Uterus (tissue), 2 donors: ENCODE data around the gene CCN5.

Source experiments
- POLR2A ChIP-seq, 2 donors: fragments of 450-650 bp; IDR thresholded peaks; one replicate each; pipeline ENCODE4 v1.6.1; 2016; ENCODE audit warnings: antibody characterized with exemption in 2 of 2, mild to moderate bottlenecking in 1 of 2, moderate library complexity in 1 of 2
- TF ChIP-seq, protein P1 (sequence below), 4 experiments: fragments of 200-600 bp in 2 of 4; fragments of 450-650 bp in 2 of 4; sonication (generic) in 2 of 4; IDR thresholded peaks; one replicate each; pipeline ENCODE4 v1.5.1; 2016 to 2019; ENCODE audit warnings: antibody characterized with exemption in 4 of 4, mild to moderate bottlenecking in 2 of 4, moderate library complexity in 1 of 4

DNA sequence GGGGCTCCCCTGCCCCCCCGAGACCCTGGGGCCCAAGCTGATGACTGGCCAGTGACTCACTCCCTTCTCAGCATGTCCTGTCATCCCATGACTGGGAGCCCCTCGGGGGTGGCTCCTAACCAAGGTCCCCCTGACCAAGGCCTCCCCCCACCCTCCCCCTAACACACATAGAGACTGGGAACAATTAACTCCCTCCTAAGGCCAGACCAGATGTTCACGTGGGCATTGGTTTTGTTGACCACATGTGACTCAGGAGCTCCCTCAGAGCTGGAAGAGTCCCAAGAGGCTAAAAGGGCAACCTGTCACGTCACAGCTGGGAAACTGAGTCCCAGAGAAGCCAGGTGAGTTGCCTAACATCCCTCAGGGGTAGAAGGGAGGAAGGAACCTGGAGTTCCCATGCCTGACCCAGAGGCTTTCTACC is 10.6 kb upstream of the CCN5 start:
- no peak for TF ChIP-seq POLR2A (IDR thresholded peaks at IDR 0.05)
- TF ChIP-seq, protein P1, sequence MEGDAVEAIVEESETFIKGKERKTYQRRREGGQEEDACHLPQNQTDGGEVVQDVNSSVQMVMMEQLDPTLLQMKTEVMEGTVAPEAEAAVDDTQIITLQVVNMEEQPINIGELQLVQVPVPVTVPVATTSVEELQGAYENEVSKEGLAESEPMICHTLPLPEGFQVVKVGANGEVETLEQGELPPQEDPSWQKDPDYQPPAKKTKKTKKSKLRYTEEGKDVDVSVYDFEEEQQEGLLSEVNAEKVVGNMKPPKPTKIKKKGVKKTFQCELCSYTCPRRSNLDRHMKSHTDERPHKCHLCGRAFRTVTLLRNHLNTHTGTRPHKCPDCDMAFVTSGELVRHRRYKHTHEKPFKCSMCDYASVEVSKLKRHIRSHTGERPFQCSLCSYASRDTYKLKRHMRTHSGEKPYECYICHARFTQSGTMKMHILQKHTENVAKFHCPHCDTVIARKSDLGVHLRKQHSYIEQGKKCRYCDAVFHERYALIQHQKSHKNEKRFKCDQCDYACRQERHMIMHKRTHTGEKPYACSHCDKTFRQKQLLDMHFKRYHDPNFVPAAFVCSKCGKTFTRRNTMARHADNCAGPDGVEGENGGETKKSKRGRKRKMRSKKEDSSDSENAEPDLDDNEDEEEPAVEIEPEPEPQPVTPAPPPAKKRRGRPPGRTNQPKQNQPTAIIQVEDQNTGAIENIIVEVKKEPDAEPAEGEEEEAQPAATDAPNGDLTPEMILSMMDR (IDR thresholded peaks at IDR 0.05) = no peak
